Embryonic facial prominence (tissue), 1 donor: ENCODE results near the gene CDH22.

Experiments
- DNase-seq: peaks from one replicate; pipeline ENCODE4 v3.0.0-alpha.2; 2016; ENCODE audit errors: extremely low spot score

Gene CDH22

DNA sequence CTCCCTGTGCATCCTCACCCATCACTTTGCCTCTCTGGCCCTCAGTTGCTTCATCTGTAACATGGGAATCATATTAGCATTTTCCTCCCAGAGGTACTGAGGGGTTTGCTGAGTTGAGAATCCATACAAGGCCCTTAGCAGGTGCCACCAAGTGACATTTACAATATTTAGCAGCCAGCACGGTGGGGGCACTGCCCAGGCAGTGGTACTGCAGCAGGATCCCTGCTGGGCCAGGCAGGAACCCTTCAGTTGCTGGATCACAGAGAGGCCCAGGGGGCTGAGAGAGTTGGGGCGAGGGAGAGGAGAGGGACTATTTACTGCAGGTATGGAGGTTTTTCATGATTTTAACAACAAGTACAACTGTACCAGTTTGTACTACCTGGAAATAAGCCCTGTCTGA is 65.9 kb downstream of the CDH22 start:
- no peak for DNase-seq

DNA sequence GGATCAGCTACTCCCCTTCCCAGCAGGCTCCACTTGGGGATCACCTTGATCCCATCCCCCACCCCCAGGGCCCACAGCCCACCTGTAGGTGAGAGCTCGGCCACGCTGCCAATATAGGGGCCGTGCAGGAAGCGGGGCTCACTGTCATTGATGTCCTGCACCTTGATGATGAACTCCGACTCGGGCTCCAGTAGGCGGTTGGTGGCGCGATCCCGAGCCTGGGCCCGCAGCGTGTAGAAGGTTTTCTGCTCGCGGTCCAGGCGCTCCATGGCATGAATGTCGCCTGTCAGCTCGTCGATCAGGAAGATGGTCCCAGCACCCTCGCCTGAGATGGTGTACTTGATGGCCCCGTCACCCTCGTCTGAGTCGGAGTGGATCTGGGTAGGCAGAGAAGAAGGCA is 67.4 kb downstream of the CDH22 start:
- no peak for DNase-seq

DNA sequence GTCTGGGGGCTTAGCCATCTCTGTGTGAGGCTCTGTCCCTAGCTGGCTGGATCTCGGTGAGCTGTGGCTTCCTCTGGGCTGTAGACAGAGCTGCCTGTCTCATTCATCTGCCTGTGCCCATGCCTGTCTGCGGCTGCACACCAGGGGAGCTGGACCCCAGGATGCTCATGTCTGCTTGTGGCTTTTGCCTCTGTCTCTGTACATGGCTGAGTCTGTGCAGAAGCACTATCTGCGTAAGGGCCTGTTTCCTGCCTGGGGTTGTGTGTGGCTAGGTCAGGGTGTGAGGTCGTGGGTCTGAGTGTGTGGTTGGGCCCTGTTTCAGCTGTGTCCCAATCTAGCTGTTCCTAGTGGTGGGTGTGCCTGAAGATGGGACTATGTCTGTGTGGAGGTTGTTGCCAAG is 68.2 kb downstream of the CDH22 start:
- no peak for DNase-seq

DNA sequence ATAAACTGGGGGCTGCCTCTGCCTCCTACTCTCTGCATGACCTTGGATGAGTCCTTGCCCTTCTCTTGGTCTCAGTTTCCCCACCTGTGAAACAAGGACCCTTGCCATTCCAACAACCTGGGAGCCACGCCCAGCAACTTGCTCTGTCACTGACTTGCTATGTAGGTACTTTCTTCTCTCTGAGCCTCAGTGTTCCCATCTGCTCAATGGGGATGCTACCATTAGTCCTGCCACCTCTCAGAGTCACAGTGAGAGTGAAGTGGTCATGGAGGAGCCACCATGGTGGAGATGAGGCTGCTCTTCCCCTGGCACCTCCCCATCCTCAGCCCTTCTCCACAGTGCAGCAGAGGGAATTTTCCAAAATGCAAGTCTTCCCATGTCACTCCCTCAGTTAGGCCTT is 70.6 kb downstream of the CDH22 start:
- no peak for DNase-seq

DNA sequence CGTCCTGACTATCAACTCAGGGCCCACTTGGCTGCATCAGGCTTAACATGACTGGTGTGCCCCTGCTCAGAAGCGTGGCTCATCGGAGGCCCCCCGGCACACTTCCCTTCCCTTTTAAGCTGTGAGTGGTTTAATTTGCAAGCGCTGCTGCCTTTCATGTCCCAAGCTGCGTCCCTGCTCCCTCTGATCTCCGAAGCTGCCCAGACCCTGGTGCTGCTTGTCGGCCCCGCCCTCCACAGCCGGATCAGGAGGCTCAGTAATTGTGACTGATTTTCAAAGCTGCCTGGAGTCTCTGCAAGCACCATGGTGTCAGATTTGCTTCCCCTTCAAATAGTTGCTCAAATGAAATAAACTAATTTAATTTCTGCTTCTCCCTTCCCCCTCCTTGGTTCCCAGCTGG is 71.1 kb downstream of the CDH22 start:
- DNase-seq, result no peak

DNA sequence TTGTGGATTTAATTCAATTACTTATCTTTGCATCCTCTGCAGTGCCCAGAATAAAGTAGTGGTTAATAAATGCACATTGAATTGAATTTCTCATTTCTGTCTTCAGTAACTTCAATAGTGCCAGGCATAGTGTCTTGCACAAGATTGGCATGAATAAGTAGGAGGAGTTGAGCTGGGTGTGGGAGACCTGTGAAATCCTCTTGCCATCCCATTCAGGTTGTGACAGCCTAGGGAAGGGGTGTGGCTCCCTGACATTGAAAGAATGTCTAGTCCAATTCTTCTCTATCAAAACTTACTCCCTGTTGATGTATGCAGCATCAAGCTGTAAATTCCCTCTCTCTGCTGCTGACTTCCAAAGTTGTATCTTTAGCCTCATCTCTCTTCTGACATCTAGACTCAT is 73.2 kb downstream of the CDH22 start:
- no peak for DNase-seq

DNA sequence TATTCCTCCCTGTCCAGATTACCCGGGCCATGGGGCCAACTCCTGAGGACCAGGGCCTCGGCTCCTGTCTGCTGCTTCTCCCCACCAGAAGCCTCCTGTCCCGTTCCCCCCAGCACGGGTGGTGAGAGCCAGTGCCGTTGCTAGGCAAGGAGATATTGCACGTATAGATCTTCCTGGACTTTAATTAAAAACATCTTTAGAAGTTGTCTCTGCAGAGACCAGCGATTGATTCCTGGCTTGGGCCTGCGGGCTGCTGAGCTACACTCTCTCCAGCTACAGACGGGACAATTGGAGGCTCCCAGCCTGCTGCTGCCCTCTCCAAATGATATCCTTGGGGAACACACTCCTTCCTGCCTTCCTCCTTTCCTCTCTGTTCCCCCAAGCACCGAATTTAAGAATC is 74.6 kb downstream of the CDH22 start:
- no peak for DNase-seq

DNA sequence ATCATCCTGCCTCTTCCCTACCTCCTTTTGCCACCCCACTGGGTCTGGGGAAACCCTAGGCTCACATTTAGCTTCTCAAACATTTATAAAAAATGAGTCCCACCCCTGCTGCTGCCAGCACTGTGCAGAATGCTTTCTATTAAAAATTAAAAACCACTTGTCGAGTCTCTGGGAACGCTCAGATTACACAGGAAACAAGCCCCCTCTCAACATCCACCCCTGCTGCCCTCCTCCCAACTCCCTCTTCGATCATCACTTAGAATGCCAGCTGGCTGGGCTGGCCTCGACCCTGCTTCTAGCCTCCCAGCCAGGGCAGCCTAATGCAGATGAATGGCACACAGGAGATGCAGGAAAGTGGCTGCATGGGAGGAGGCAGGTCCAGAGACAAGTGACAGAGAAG is 75.8 kb downstream of the CDH22 start:
- no peak for DNase-seq

DNA sequence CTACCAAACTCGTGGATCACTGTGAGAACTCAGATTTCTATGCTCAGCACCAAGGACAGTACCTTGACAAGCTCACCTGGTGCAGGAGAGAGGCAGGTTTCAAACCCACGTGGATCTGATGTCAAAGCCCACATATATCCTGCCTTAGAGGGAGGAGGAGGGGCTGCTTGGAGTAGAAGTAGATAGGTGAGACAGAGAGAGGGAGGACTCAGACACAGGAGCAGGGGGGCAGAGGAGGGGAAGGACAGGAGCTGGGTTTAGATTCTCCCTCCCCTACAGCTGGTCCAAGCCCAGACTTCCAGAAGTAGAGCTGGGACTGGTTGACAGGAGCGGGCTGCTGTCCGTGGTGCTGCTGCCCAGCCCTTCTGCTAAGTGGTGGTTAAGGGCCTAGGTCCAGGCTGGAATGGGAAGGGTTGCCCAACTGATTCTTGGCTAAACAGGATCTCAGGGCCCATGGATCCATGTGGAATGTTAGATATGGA is 77.5 kb downstream of the CDH22 start:
- peak; percentile 9 for DNase-seq

DNA sequence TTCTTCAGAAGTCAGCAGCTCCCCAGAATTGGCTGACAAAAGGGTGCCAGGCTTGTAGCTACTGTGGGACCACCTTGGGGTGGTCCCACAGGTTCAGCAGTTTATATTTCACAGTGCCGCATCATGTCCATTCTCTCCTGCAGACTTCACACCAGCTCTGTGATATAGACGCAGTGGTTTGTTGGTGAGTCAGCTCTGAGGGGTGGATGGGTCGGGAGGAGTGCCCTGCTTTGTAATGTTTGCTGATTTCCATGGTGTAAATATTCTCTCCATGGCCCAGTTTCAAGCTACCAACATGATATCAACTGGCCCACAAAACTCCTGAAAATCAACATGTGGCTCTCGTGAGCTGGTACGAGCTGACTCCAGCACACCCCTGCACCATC is 78.2 kb downstream of the CDH22 start:
- DNase-seq, result no peak

DNA sequence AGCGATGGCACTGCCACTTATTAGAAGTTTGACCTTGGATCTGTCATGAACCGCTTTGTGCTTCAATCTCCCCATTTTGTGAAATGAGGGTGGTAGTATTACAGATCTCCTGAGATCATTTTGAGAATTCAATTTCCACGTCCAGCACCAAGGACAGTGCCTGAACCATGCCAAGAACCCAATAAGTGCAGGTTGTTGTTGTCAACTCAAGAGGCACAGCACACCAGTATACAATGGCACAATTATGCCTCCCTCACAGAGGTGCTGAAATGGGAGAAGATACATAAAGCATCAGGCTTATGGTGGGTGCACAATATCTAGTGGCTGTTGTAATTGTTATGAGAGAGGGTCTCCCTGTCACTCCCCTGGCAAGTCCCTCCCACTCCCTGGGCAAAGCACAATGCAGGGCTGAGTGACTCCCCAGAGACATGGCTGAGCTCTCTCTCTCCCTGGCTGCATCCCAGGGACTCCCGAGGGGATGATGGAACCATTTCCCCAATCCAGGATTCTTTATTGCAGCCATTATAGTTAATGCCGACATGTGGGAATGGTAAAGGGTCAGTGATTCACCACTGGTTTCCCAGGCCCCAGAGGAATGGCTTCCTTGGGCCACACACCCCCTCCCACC is 78.7 kb downstream of the CDH22 start:
- no peak for DNase-seq

DNA sequence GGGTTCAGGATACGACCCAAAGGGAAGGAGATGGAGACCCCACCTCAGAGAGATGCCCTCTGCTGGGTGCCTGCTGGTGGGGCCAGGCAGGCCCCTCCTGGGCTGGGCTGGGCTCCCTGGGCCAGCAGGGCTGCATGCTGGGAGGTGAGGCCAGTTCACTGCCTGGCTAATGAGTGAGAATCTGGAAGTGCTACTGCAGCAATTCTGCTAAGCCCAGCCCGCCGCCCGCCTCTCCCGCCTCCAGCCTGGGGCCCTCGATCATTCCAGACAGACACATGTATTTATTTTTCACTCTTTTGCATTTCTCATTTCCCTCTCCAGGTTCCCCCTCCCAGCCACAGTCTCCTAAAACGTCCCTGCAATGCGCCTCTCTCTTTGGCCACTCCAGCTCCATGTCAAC is 79.6 kb downstream of the CDH22 start:
- no peak for DNase-seq

DNA sequence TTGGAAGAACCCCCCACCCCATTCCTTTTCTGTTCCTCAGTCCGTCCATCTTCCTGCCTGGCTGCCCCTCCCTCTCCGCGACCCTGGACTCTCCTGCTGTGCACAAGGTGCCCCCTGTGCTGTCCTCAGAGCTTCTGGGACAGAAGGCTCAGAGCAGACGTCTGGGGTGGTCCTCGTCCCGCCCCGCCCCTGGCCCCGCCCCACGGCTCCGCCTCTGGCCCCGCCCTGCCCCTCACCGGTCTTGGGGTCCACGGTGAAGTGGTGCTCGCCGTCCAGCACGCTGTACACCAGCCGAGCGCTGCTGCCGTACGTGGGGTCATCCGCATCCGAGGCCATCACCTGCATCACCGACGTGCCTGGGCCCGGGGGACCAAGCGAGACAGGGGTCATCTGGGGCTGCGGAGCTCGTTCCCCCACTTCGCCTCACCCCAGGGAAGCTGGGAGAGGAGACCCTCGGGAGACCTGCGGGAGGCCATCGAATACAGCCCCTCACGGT is 81.0 kb downstream of the CDH22 start:
- DNase-seq, result no peak

DNA sequence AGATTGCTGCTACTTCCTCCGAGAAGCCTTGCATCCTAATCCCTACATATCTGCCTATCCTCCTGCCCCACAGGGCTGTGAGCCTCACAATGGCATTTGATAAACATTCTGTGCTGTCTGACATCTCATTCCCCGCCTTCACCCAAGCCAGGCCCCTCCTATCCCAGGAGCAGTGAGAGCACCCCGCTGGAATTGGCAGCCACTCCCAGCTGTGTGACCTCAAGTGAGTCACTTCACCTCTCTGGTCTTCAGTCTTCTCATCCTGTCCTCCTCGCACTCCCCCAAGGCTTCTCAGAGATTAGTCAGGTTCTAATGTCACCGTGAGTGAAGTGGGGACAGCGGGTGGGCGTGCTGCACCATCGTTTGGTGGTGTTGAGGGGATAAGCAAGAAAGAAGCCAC is 81.7 kb downstream of the CDH22 start:
- no peak for DNase-seq

DNA sequence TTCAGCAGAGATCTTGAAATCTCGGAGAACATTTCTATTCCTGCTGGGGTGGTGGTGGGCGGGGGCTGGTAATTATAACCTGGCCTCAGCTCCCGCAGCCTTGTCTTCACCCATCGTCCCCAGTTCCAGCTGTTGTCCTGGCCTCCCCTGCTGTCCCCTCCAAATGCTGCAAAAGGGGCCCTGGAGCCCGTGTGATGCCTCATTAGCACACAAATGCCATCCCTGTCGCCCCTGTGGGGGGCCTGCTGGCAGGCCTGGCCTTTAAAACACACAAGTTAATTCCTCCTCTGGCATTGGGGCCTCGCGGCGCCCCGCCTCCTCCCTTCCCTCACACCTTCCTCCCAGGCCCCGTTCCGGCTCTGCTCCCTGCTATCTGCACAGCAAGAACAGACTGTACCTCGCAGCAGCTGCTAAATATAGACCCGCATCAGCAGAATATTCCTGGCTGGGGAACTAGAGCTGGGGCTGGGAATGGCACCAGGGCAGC is 85.7 kb downstream of the CDH22 start:
- DNase-seq, result no peak

DNA sequence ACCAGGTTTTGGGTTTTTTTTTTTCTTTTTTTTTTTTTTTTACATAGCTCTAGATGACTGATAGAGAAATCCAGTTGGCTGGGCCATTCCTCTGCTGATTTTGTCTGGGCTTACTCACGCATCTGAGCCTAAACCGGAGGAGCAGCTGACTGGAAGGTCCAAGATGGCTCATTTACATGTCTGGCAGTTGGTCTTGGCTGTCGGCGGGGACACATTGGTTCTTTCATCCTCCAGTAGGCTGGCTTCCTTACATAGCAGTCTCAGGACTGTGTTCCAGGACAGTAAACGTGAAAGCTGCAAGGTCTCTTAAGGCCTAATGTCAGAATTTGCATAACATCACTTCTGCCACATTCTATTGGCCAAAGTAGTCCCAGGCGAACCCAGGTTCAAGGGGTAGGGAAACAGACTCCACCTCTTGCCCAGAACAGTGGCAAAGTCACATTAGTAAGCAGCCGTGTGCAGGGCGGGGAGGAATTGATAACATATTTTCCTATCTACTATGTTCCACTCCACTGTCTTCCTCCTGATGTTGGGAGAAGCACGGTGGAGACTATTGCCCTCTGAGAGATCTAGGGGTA is 87.0 kb downstream of the CDH22 start:
- no peak for DNase-seq

DNA sequence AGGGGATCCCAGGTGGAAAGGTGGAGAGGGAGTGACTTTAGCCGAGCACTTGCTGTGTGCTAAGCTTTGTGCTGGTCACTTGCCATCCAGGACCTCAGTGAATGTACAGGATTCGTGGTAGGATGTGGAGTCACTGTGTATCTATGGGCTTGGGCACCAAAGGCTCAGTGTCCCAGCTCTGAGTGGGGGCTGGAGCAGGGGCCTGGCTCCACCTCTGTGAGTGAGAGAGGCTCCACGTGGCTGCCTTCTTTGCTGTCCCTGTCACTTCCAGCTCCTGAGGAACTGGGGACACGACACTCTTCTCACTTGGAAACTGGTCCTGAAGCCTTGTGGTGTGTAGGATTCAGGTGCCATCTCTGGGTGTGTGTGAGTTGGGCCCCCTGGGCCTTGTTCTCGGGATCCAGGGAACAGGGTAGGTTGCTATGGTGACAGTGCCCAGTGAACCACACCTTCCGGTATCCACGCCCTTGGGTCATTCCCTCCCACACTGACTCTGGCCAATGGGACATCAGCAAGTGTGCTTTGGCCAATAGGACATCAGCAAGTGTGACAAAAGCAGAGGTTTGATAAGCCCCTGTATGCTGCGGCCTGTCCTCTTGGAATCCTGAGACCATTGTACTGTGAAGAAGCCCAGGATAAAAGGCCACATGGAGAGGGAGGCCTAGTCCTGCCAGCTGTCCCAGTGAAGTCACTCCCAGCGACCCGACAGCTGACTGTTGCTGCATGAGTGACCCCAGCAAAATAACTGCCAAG is 87.7 kb downstream of the CDH22 start:
- DNase-seq, result no peak

DNA sequence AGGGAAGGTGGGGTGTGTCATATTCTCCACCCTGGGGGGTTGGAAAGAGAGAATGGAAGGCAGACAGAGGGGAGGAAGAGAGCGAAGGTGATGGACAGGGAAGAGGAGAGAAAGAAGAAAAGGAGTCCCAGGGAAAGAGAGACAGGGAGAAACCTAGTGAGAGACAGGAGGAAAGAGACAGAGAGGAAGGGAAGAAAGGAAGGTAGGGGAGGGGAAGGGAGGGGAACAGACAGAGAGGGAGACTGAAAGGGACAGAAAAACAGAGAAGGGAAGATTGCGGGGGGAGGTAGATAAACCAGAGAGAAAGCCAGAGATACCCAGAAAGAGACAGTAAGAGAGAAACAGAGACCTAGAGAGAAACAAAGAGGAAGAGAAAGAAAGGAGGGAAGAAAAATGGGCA is 88.4 kb downstream of the CDH22 start:
- DNase-seq, result no peak

DNA sequence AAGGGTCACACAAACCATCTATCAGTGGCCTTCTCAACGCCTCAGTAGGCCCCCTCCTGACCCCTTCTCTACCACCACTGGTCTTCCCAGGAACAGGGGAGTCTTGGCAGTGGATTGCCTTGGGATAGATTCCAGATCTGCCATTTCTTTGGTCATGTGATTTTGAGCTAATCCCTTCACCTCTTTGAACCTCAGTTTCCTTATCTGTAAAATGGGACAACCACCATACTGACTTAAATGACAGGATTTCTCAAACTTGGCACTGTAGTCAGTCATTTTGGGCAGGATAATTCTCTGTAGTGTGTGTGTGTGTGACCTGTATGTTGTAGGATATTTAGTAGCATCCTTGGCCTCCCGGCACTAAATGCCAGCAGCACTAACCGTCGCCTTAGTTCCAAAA is 89.1 kb downstream of the CDH22 start:
- DNase-seq, result no peak

DNA sequence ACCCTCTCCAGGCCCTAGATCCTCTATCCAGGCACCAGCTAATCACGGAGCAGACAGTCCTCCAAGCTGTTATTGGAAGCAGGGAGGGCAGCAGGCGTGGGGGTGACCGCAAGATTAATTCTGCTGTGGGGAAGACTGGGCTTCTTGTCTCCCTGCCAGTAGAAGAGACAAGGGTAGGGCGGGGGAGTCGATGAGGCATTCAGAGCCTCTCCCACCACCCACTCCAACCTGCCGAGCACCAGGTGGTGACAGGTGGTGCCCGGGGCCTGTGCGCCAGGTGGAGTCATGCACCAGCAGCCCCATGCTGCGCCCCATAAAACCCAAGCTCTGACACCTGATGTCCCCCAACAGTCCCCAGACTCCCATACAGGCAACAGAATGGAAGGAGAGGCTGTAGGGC is 89.6 kb downstream of the CDH22 start:
- DNase-seq, result no peak

DNA sequence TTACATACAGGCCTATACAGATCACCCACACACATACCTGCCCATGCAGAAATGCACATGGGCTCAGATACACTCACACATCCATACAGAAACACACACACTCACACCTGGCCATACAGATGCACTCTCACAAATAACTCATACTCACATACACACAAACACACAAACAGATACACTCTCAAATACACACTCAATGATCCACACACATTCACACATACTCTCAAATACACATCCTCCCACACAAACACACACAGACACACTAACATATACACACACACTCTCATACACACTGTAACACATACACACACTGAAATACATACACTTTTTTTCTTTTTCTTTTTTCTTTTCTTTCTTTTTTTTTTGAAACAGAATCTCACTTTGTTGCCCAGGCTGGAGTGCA is 90.7 kb downstream of the CDH22 start:
- DNase-seq, result no peak

DNA sequence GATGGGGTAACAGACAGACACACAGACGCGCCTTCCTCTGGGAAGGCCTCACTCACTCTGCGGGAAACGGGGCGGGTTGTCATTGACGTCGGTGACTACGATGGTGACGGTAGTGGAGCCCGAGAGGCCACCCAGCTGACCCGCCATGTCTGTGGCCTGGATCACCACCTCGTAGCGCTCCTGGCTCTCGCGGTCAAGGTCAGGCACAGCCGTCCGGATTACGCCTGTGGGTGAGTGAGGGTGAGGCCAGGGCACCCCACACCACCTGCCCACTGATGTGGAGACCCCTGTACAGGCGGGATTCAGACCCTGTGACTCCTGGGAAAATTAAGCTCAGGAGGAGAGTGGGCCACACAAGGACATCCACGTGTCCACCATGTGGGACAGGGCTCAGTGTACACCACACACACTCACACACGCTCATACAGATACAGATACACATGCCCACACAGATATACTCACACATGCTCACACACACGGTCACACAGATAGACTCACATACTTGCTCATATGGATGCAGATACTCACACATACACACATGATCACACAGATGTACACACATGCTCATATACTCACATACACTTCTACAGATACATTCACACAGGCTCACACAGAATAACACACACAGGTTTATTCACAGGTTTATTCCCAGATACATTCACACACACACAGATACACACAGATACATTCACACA is 91.4 kb downstream of the CDH22 start:
- no peak for DNase-seq
